HuH-7.5 (cell line): ENCODE results near the gene EIF6.
"Not testable (repeated sequence)": the region's sequence is repeated elsewhere in the genome, so short reads cannot be mapped to it uniquely, and the experiment has no call there.

Experiments used
- DNase-seq: peaks from one replicate; pipeline ENCODE4 v3.0.0; 2011; ENCODE audit warnings: low spot score

Gene EIF6

DNA sequence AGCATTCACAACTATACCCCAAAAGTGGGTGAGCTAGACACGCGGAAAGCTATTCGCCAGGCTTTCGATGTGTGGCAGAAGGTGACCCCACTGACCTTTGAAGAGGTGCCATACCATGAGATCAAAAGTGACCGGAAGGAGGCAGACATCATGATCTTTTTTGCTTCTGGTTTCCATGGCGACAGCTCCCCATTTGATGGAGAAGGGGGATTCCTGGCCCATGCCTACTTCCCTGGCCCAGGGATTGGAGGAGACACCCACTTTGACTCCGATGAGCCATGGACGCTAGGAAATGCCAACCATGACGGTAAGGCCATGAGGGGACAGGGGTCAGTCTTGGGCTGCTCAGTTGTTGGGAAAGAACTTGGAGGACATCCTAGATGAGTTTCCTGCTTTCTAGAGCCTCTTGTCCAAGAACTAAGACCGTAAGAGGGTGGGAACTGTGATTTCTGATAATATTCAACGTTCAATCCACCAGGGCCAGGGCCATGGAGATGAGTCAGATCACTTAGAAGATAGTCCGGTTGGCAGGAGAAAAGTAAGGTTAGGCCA is 30.0 kb downstream of the EIF6 start:
- DNase-seq: no peak

GRCh38 chr20:35253010-35253409 is 31.6 kb downstream of the EIF6 start:
- DNase-seq: no peak

DNA sequence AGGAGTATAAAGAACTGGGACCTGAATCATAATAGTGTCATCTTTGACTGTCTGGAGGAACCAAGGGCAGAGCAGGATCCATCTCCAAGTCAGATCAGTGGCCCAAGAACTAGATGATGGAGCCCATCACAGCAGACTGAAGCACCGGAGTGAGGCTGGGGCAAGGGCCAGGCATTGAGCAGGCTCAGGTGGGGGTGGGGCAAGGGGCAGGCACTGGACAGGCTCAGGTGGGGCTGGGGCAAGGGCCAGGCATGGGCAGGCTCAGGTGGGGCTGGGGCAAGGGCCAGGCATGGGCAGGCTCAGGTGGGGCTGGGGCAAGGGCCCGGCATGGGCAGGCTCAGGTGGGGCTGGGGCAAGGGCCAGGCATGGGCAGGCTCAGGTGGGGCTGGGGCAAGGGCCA is 32.0 kb downstream of the EIF6 start:
- DNase-seq: not testable (repeated sequence)

- DNase-seq: no peak
These were observed 32.5 kb downstream of the EIF6 start for GRCh38 chr20:35252037-35252461.

- no peak for DNase-seq
These were observed 33.0 kb downstream of the EIF6 start for GRCh38 chr20:35251613-35251940.

GRCh38 chr20:35248641-35249475 is 35.7 kb downstream of the EIF6 start:
- DNase-seq: no peak

GRCh38 chr20:35246723-35247122 is 37.8 kb downstream of the EIF6 start:
- DNase-seq: no peak

GRCh38 chr20:35243986-35244385 is 40.6 kb downstream of the EIF6 start:
- DNase-seq: no peak

DNA sequence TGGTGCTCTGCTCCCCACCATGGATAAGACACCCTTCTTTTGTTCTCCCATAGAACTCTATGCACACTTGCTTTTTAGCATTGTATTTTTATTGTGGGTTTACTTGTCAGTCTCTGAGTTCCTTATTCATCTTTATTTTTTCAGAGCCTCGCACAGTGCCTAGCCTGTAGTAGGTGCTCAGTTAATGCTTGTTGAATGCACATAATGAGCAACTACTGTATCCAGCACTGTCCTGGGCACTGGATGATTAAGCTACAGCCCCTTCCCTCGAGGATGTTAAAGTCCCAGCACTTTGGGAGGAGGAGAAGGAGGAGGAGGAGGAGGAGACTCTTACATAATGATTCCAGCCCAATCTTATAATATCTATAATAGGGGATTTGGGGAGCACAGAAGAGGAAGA is 41.3 kb downstream of the EIF6 start:
- DNase-seq: no peak

DNA sequence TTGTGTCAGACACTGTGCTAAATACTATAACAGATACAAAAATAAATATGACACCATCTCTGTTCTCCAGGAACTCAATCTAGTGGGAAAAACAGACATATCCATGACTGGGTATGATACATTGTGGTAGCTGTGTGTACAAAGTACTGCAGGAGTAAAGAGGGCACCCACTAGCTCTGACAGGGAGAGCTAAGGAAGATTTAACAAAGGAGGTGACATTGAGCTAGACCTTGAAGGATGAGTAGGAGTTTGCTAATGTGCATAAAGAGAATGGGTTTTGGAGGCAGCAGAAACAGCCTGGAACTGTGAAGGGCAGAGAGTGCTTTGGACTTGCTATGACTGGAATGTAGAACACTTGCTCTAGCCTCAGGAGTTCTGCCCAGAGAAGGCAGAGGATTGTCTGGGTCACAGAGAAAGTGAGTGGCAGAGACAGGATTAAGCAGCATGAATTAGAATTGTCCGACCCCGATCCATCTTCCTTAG is 43.7 kb downstream of the EIF6 start:
- DNase-seq: no peak

DNA sequence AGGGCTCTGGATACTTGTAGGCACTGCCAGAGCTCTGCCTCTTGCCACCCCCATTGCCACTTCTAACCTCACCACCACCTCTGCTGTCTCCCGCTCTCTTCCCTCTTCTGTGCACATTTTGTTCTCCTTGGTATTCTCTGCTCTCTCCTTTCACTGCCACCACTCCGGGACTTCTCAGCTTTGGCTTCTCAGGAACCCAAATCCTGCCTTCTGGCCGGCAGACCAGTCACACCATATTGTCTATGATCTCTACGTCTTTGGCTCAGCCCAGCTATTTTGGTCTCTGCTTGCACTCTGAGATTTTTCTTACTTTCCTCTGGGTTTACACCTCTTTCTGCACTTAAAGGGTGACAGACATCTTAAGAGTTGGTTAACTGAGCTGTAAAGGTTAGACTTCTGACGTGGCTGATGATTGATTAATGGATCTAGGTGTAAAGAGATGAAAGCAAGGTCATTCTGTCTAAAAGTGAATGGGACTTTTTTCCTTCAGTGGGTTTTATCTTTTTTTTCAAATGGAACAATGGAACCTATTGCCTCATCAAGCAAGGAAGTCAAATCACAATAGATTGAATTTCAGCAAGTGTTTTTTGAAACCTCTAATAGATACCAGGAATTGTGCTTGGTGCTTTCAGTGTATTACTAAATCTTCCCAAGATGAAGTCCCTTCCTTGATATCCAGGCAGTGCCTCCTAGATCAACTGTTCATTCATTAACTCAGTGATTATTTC is 44.3 kb downstream of the EIF6 start:
- no peak for DNase-seq

DNA sequence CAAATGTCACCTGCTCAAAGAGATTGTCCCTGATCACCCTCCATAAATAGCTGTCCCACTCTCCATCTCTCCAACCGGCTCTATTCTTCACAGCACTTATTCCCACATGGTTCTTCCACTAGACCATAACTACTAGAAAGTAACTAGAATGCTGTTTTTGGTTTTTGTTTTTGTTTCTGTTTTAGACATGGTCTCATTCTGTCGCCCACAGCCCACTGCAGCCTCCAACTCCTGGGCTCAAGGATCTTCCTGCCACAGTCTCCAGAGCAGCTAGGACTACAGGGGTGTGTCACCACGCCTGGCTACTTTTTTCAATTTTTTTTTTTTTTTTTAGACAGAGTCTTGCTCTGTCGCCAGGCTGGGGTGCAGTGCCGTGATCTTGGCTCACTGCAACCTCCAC is 45.8 kb downstream of the EIF6 start:
- DNase-seq: no peak

DNA sequence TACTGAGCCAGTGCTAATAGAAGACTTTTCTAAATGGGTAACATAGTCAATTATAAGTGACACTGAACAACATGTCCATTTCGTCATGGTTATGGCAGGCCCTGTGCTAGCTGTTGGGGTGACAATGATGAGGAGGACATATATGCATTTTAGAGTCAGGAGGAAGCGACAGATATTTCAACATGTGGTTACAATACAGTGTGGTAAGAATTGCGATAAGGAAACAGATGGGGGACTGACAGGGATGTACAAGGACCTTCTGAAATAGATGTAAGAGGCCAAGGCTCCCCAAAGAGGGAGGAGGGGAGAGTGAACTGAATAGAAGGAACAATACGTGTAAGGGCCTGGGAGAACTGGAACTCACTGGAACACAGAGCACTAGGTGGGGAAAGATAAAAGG is 46.4 kb downstream of the EIF6 start:
- no peak for DNase-seq

DNA sequence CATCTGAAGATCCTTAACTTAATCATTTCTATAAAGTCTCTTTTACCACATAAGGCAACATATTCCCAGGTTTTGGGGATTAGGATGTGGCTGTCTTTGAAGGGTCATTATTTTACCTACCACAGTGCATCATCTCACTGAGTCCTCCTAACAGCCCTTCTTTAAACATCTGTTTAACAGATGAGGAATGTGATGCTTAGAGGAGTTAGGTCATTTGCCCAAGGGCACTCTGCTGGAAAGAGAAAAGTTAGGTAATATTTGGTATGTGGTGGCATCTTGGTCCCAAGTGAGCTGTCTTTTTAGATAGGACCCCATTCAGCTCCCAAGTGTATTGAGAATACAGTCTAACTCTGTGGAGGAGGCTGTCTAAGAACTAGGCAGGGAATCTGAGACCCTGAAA is 47.1 kb downstream of the EIF6 start:
- no peak for DNase-seq

DNA sequence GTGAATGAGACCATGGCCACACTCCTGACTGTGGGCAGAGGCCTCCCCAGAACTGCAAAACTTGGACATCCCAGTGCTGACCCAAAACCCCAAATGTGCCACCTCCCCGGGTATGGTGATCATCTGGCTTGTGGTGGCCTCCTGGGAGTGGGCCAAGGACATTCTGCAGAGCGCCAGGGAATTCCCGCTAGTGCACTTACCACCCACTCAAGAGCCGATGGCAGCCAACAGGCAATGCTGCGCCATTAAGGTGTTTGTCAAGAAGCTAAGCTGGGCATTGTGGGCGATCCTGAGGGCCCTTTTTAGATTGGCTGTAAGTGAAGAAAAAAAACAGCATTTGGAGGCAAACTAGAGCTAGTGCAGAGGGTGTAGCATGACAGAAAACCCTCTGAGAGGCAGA is 48.7 kb downstream of the EIF6 start:
- no peak for DNase-seq

GRCh38 chr20:35232575-35232974 is 52.0 kb downstream of the EIF6 start:
- no peak for DNase-seq
